Heart left ventricle (tissue), 16 donors: ENCODE measurements around the gene MET. TPM values are rescaled to one million over a fixed set of nuclear protein-coding genes. Genes with fewer than 3 reads are reported as not detected.

Experiments used
- ATAC-seq, 4 donors: fragments of 200-7000 bp; cut with Tn5 transposase; one replicate each; pipeline ENCODE4 v1.9.1; 2020 to 2022; ENCODE audit warnings: moderate library complexity in 4 of 4, mild to moderate bottlenecking in 3 of 4, moderate number of reproducible peaks in 1 of 4
- DNase-seq, 5 donors: peaks; one replicate each; pipeline ENCODE4 v3.0.0-alpha.2; 2020
- H3K27ac ChIP-seq, 12 donors: fragments of 200-600 bp; sonication (generic) in 4 of 12; one replicate each; pipeline versions ENCODE4 v1.5.0 to v1.8.0; 2016 to 2022; ENCODE audit warnings: mild to moderate bottlenecking in 2 of 12
- H3K27me3 ChIP-seq, 9 donors: fragments of 200-600 bp; sonication (generic) in 2 of 9; one replicate each; pipeline versions ENCODE4 v1.5.1 to v1.8.0; 2016 to 2022; ENCODE audit warnings: mild to moderate bottlenecking in 3 of 9
- H3K36me3 ChIP-seq, 9 donors: fragments of 200-600 bp; sonication (generic) in 2 of 9; one replicate each; pipeline versions ENCODE4 v1.5.0 to v1.8.0; 2018 to 2022; ENCODE audit warnings: mild to moderate bottlenecking in 2 of 9
- H3K4me1 ChIP-seq, 12 donors: fragments of 200-600 bp; sonication (generic) in 4 of 12; one replicate each; pipeline versions ENCODE4 v1.5.0 to v1.8.0; 2016 to 2022; ENCODE audit warnings: mild to moderate bottlenecking in 3 of 12
- H3K4me3 ChIP-seq, 12 donors: fragments of 200-600 bp; sonication (generic) in 4 of 12; one replicate each; pipeline versions ENCODE4 v1.5.0 to v1.8.0; 2017 to 2022; ENCODE audit warnings: mild to moderate bottlenecking in 9 of 12, moderate library complexity in 4 of 12
- H3K9me3 ChIP-seq, 12 donors: fragments of 200-600 bp; sonication (generic) in 4 of 12; one replicate each; pipeline versions ENCODE4 v1.5.0 to v1.8.0; 2016 to 2022; ENCODE audit warnings: mild to moderate bottlenecking in 1 of 12
- CTCF ChIP-seq, 12 donors: fragments of 200-600 bp; sonication (generic) in 4 of 12; IDR thresholded peaks; one replicate each; pipeline versions ENCODE4 v1.5.0 to v1.8.0; 2018 to 2022; ENCODE audit warnings: antibody characterized with exemption in 12 of 12, mild to moderate bottlenecking in 5 of 12
- POLR2A ChIP-seq, 2 donors: fragments of 450-650 bp; IDR thresholded peaks; one replicate each; pipeline ENCODE4 v1.6.1; 2017; ENCODE audit warnings: antibody characterized with exemption in 2 of 2, mild to moderate bottlenecking in 2 of 2, moderate library complexity in 2 of 2
- WGBS, 4 donors: extraction: QIAGEN DNeasy Blood & Tissue Kit in 2 of 4; methylation state at CpG; one replicate each; pipeline versions ENCODE4 v1.1.5 to v1.1.7; 2013 to 2018; 5-methylcytosine and 5-hydroxymethylcytosine counted together
- intact Hi-C, 10 donors: fragments of 100-400 bp; cut with DNase I; formaldehyde crosslinking; loops; one replicate each; pipeline versions ENCODE4 v1.11.1 to v1.14.2; 2022
- polyA plus RNA-seq, 2 donors: library from polyadenylated mRNA; stranded (reverse); fragments of 200-250 nt; gene quantifications; one replicate each; pipeline ENCODE4 v1.2.3, GENCODE V29; 2013
- total RNA-seq, 9 donors: library from RNA; depleted of rRNA in 2 of 9; stranded (reverse); fragments of >200 nt in 2 of 9; fragmentation: NEBNext Ultra II Directional in 3 of 9; extraction: Animal tissue kit (Norgen Biotek cat#: 25700) in 3 of 9; gene quantifications; one replicate each; pipeline versions ENCODE4 v1.1.0 to v1.2.4, GENCODE V29; 2016 to 2023
- donor health status: ischemic (EF 13 %, LVEDD 7.1; RV severe dilation, severe dysfunction).
- donor health status: healthy with polysubstance abuse.
- donor health status: DM: no; HTN: yes; CAD: no.
- donor health status: DM: no; HTN: no; CAD: no.
- donor health status: ischemic (EF 25% LVEDD 6.9; RV normal size, moderate dysfunction).
- donor health status: ischemic (EF 25% LVEDD 5.7; RV mildly dilated, moderate dysfunction).
- donor health status: healthy.
- donor health status: DM: yes; HTN: yes; CAD: no.
- donor health status: ischemic (EF 35%, LVEDD 5.7; RV mildly dilated, moderate dysfunction).
- donor health status: nonischemic (EF 11% LVEDD 7.7; RV severe dilation, severe dysfunction).
- donor health status: DM: yes; HTN: yes; CAD: no.
- donor health status: PGD.
- donor health status: ischemic (EF 29% LVEDD 5.4; RV normal size, mild dysfunction).
- donor health status: nonischemic (EF 23%, LVEDD 6.1; RV moderate dilation, normal function).

The MET gene
- total and polyA plus RNA-seq, 11 donors: 2.4 to 29.7 (median 14.3) TPM

GRCh38 chr7:116683786-116684185 lies 11.8 kb downstream of the MET start:
- Histone ChIP-seq H3K36me3 (no peaks in the 10 kb centered on the region), H3K4me1 (peaks cover 0 to 4% (median 0%) of the 10 kb centered on the region in 12 donors), H3K4me3 (no peak overlapping the region), H3K27ac (no peak overlapping the region), H3K9me3 (no peaks in the 10 kb centered on the region), H3K27me3 (no peaks in the 10 kb centered on the region)
- 77 to 93% (median 90%) methylated on average over 4 of the region's 4 CpGs for WGBS, 4 donors
- DNase-seq (no peak), ATAC-seq (no peak)
- TF ChIP-seq CTCF (IDR thresholded peaks at IDR 0.05) (no peak), POLR2A (IDR thresholded peaks at IDR 0.05) (no peak)
- intact Hi-C loops: no loop called here

- 85 to 87% (median 87%) methylated on average over 3 of the region's 3 CpGs for WGBS, 4 donors
- H3K9me3 ChIP-seq: no peaks in the 10 kb centered on the region
- no peak for TF ChIP-seq CTCF (IDR thresholded peaks at IDR 0.05)
- TF ChIP-seq POLR2A (IDR thresholded peaks at IDR 0.05): no peak
- no peak for DNase-seq
- H3K4me3 ChIP-seq: no peak overlapping the region
- no peaks in the 10 kb centered on the region for H3K36me3 ChIP-seq
- H3K27me3 ChIP-seq: no peaks in the 10 kb centered on the region
- H3K4me1 ChIP-seq: no peaks in the 10 kb centered on the region
- H3K27ac ChIP-seq: no peak overlapping the region
- intact Hi-C loops: no loop called here
- ATAC-seq: no peak
These were observed 14.0 kb downstream of the MET start for GRCh38 chr7:116686033-116686432.

- Histone ChIP-seq H3K36me3 (no peaks in the 10 kb centered on the region), H3K9me3 (no peaks in the 10 kb centered on the region), H3K27me3 (no peaks in the 10 kb centered on the region), H3K27ac (no peak overlapping the region), H3K4me1 (no peaks in the 10 kb centered on the region), H3K4me3 (no peak overlapping the region)
- no peak for ATAC-seq
- no peak for DNase-seq
- WGBS, 4 donors: 86 to 91% (median 90%) methylated on average over 7 of the region's 7 CpGs
- intact Hi-C loops: no loop called here
- no peak for TF ChIP-seq CTCF (IDR thresholded peaks at IDR 0.05)
- no peak for TF ChIP-seq POLR2A (IDR thresholded peaks at IDR 0.05)
These were observed 14.9 kb downstream of the MET start for GRCh38 chr7:116686812-116687419.

- intact Hi-C loops: no loop called here
- Histone ChIP-seq H3K4me3 (no peak overlapping the region), H3K9me3 (no peaks in the 10 kb centered on the region), H3K27ac (no peak overlapping the region), H3K27me3 (no peaks in the 10 kb centered on the region), H3K4me1 (peaks cover 0 to 4% (median 0%) of the 10 kb centered on the region in 12 donors), H3K36me3 (no peaks in the 10 kb centered on the region)
- no peak for TF ChIP-seq CTCF (IDR thresholded peaks at IDR 0.05)
- no peak for TF ChIP-seq POLR2A (IDR thresholded peaks at IDR 0.05)
- no peak for DNase-seq
- WGBS, 4 donors: 34 to 50% (median 44%) methylated on average over 7 of the region's 7 CpGs
- no peak for ATAC-seq
These were observed 15.8 kb downstream of the MET start for GRCh38 chr7:116687801-116688201.
